ENCODE results near the gene DSPP.

The DSPP gene

DNA sequence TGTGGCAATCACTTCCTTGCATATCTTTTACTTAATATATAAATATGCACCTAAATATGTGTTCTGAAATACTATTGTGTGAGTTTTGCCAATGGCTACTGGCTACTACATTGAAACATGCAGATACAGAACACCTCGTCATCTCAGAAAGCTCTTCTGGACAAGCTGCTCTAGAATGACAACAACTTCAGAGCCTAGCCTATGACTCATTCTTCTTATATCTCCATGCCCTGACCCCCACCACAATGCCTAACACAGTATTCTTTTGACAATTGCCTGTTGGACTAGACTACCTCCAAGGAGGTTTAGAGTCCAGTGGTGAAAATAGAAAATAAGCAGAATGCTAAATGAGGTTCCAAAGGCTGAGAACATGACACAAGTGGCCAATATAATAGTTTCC is 24.1 kb downstream of the DSPP start:
- no peak for DNase-seq (ENCODE audit: insufficient read length)
- TF ChIP-seq POLR2A (IDR thresholded peaks at IDR 0.05; ENCODE audit: low read depth, low read length) (no peak), TAF1 (IDR thresholded peaks at IDR 0.05; ENCODE audit: borderline replicate concordance, low read depth, low read length) (no peak), POLR2AphosphoS5 (IDR thresholded peaks at IDR 0.05; ENCODE audit: low read depth, low read length) (no peak)
- no peak for FAIRE-seq

- TF ChIP-seq TAF1 (IDR thresholded peaks at IDR 0.05; ENCODE audit: borderline replicate concordance, low read depth, low read length) (no peak), POLR2A (IDR thresholded peaks at IDR 0.05; ENCODE audit: low read depth, low read length) (no peak), POLR2AphosphoS5 (IDR thresholded peaks at IDR 0.05; ENCODE audit: low read depth, low read length) (no peak)
- no peak for FAIRE-seq
- no peak for DNase-seq (ENCODE audit: insufficient read length)
Observed at GRCh38 chr4:87633243-87633642, 24.9 kb downstream of the DSPP start.

DNA sequence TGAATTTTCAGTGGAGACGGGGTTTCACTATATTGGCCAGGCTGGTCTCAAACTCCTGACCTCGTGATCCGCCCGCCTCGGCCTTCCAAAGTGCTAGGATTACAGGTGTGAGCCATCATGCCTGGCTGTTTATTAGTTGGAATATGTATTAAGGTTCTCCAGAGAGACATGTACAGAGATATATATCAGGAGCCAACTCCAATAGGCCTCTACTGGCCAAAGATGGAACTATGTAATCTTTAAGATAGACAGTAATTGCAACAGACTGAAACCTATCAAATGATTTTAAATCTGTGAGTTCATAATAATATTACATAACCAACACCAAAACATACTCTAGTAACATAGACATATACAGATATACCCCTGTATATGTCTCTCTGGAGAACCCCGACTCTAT is 36.0 kb downstream of the DSPP start:
- DNase-seq (ENCODE audit: insufficient read length) (no peak), FAIRE-seq (no peak)
- TF ChIP-seq POLR2AphosphoS5 (IDR thresholded peaks at IDR 0.05; ENCODE audit: low read depth, low read length) = no peak
- TF ChIP-seq TAF1 (IDR thresholded peaks at IDR 0.05; ENCODE audit: borderline replicate concordance, low read depth, low read length) = no peak
- no peak for TF ChIP-seq POLR2A (IDR thresholded peaks at IDR 0.05; ENCODE audit: low read depth, low read length)

DNA sequence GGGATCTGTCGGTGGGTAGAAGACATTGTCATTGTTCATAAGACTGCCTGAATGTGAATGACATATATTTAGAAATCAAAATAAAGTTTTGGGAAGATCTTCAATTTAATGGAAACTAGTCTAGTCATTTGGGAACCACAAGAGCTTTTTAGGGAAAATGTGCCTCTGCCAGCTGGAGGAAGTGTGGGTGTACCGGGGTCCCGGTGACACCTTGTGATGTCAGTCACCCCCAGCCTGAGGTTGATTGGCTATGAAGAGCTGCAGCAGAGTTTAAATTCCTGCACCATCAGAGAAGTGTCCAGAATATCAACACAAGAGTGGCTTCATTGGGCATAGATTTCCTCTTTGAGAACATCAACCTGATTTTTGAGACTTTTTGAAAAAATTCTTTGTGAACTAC is 41.7 kb downstream of the DSPP start, which contains the start of gene DMP1:
TSS of gene DMP1 (plus strand) at position 301 of the 400 bp plus-strand sequence. CDS start 6,213 bp downstream, outside the sequence.
- DNase-seq (ENCODE audit: insufficient read length) (no peak), FAIRE-seq (no peak)
- TF ChIP-seq POLR2AphosphoS5 (IDR thresholded peaks at IDR 0.05; ENCODE audit: low read depth, low read length) = no peak
- no peak for TF ChIP-seq TAF1 (IDR thresholded peaks at IDR 0.05; ENCODE audit: borderline replicate concordance, low read depth, low read length)
- no peak for TF ChIP-seq POLR2A (IDR thresholded peaks at IDR 0.05; ENCODE audit: low read depth, low read length)

DNA sequence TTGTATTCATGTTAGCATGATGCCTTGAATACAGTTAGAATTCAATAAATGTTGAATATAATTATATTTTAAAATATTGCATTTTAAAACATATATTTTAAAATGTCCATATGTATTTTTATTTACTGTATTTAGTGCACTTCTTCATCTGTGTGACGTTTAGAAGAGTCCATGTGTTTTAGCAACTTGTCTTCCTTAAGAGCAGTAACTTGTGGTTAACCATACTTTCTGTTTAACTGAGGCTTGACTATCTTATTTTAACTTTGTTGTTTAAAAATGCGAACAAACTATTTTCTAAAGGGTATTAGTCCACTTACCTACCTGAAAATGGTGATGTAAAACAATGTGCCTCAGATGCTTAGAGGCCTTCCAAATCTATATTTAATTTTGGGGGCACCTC is 42.6 kb downstream of the DSPP start:
- TF ChIP-seq POLR2AphosphoS5 (IDR thresholded peaks at IDR 0.05; ENCODE audit: low read depth, low read length) = no peak
- TF ChIP-seq POLR2A (IDR thresholded peaks at IDR 0.05; ENCODE audit: low read depth, low read length) = no peak
- TF ChIP-seq TAF1 (IDR thresholded peaks at IDR 0.05; ENCODE audit: borderline replicate concordance, low read depth, low read length) = no peak
- DNase-seq (ENCODE audit: insufficient read length) (no peak), FAIRE-seq (no peak)

DNA sequence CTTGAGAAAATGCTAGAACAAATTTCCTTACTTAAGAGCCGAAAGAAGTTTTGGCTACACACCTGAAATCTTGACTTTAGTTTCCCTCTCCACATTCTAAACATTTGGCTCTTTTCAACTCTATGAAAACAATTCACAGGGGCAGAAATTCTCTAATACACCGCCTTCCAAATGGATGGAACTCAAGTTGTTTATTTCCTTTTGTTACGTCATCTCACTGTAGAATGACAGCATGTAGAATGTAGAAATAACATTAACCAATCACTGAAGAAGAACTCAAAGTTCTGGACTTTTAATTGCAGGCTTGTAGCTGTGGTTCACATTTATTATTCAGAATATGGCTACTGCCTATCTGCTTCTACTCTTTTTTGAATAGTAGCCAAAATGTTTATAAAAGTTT is 43.6 kb downstream of the DSPP start:
- DNase-seq (ENCODE audit: insufficient read length) (no peak), FAIRE-seq (no peak)
- TF ChIP-seq TAF1 (IDR thresholded peaks at IDR 0.05; ENCODE audit: borderline replicate concordance, low read depth, low read length) = no peak

DNA sequence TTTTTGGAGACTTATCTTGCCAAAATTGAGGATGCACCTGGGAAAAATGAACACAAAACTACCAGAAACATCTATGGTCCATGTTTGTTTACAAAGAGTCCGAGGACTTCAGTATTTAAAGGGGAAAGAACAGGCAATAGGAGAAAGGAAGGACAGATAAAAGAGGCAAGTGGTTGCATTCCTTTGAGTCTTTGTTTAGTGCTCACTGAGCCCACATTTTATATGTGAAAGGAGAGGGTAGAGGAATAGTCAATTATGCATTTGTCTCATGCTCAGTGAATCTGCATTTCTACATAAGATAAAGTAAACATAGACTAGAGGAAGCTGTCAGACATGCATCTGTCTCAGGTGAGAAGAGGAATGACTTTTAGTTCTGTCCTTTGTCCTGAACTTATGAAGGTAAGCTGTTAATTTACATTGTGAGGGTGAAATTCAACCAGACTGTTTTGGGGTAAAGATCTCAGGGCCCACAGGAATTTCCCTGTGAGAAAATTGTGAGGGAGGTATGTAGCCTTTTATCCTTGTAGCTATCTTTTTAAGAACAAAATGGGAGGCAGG is 46.2 kb downstream of the DSPP start:
- FAIRE-seq = no peak
- TF ChIP-seq TAF1 (IDR thresholded peaks at IDR 0.05; ENCODE audit: borderline replicate concordance, low read depth, low read length) (no peak), POLR2AphosphoS5 (IDR thresholded peaks at IDR 0.05; ENCODE audit: low read depth, low read length) (no peak), POLR2A (IDR thresholded peaks at IDR 0.05; ENCODE audit: low read depth, low read length) (no peak)
- DNase-seq (ENCODE audit: insufficient read length) = no peak

DNA sequence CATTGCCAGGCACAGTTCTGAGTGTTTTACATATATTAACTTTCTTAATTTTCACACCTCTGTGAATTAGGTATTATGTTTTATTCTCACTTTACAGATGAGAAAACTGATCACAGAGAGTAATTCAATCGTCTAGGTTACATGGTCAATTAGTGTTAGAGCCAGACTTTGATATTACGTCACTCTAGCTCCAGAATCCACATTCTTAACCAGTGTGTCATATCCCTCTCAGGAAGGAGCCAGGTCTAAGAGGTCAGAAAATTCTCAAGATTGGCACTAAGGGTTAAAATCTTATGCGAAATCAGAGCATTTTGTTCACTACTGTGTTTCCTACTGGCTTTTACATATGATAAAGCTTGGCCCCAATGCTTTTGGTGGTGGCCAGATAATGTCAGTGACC is 49.2 kb downstream of the DSPP start:
- no peak for TF ChIP-seq POLR2AphosphoS5 (IDR thresholded peaks at IDR 0.05; ENCODE audit: low read depth, low read length)
- TF ChIP-seq TAF1 (IDR thresholded peaks at IDR 0.05; ENCODE audit: borderline replicate concordance, low read depth, low read length) = no peak
- no peak for TF ChIP-seq POLR2A (IDR thresholded peaks at IDR 0.05; ENCODE audit: low read depth, low read length)
- FAIRE-seq (no peak), DNase-seq (ENCODE audit: insufficient read length) (no peak)

- FAIRE-seq (no peak), DNase-seq (ENCODE audit: insufficient read length) (no peak)
- no peak for TF ChIP-seq TAF1 (IDR thresholded peaks at IDR 0.05; ENCODE audit: borderline replicate concordance, low read depth, low read length)
Observed at GRCh38 chr4:87659247-87659931, 51.1 kb downstream of the DSPP start.

DNA sequence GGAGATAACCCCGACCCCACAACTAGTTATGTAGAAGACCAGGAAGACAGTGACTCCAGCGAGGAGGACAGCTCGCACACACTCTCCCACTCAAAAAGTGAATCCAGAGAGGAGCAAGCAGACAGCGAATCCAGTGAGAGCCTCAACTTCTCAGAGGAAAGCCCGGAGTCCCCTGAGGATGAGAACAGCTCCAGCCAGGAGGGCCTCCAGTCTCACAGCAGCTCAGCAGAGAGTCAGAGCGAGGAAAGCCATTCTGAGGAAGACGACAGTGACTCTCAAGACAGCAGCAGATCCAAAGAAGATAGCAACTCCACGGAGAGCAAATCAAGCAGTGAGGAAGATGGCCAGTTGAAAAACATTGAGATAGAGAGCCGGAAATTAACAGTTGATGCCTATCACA is 54.5 kb downstream of the DSPP start:
- FAIRE-seq (no peak), DNase-seq (ENCODE audit: insufficient read length) (no peak)
- TF ChIP-seq TAF1 (IDR thresholded peaks at IDR 0.05; ENCODE audit: borderline replicate concordance, low read depth, low read length) (no peak), POLR2A (IDR thresholded peaks at IDR 0.05; ENCODE audit: low read depth, low read length) (no peak), POLR2AphosphoS5 (IDR thresholded peaks at IDR 0.05; ENCODE audit: low read depth, low read length) (no peak)

Data from GM12892 (cell line).